ENCODE measurements around the gene ANKFN1. TPM values are rescaled to one million over a fixed set of nuclear protein-coding genes. Genes with fewer than 3 reads are reported as not detected.

ANKFN1 gene
- total and polyA plus RNA-seq, 10 of the 15 experiments (the other 5 are each of a cell fraction or from before 2014, with no cell fraction given) = 0.19 TPM; not detected in 9

GRCh38 chr17:56136301-56136700, 17.0 kb upstream of the ANKFN1 start:
- Histone ChIP-seq H2AFZ (ENCODE audit: control insufficient read depth, low read depth, low read length) (no peak overlapping the region), H3K79me2 (ENCODE audit: control insufficient read depth, insufficient read depth, low read length) (no peaks in the 10 kb centered on the region), H3K4me1 (ENCODE audit: control insufficient read depth, insufficient read depth, low read length) (no peaks in the 10 kb centered on the region), H3K4me2 (ENCODE audit: control insufficient read depth, insufficient read depth) (no peak overlapping the region), H3K9me3 (replicated peaks; ENCODE audit: control insufficient read depth, insufficient read depth, low read length) (no peaks in the 10 kb centered on the region), H3K9ac (ENCODE audit: control insufficient read depth, insufficient read depth, low read length) (no peak overlapping the region), H3K36me3 (ENCODE audit: control insufficient read depth in 2 of 2, insufficient read depth in 2 of 2, low read length in 1 of 2) (no peaks in the 10 kb centered on the region), H3K4me3 (no peak overlapping the region), H3K27ac (ENCODE audit: control insufficient read depth, insufficient read depth) (no peak overlapping the region), H3K27me3 (replicated peaks in 1 of 2; ENCODE audit: control insufficient read depth in 2 of 2, insufficient read depth in 2 of 2, low read length in 1 of 2) (no peaks in the 10 kb centered on the region), H4K20me1 (ENCODE audit: control insufficient read depth, insufficient read depth) (no peaks in the 10 kb centered on the region)
- intact Hi-C loops (cut with micrococcal nuclease; ENCODE audit: unreplicated experiment) = no loop called here
- ATAC-seq (no peak), FAIRE-seq (no peak), DNase-seq (ENCODE audit: low read depth, low spot score) (no peak)
- no peak for TF ChIP-seq BMI1 (IDR thresholded peaks at IDR 0.05; ENCODE audit: borderline replicate concordance)
- TF ChIP-seq NR2C2 (IDR thresholded peaks at IDR 0.05; ENCODE audit: borderline replicate concordance, control insufficient read depth, insufficient read length, low read depth) = no peak
- TF ChIP-seq ZNF24 (IDR thresholded peaks at IDR 0.05) = no peak
- no peak for TF ChIP-seq CREB1 (IDR thresholded peaks at IDR 0.05; ENCODE audit: low read depth)
- no peak for TF ChIP-seq USF2 (IDR thresholded peaks at IDR 0.05; ENCODE audit: borderline replicate concordance, low read depth, low read length)
- no peak for TF ChIP-seq NR2C1 (IDR thresholded peaks at IDR 0.05)
- no peak for TF ChIP-seq HDGF (IDR thresholded peaks at IDR 0.05)
- TF ChIP-seq PML (IDR thresholded peaks at IDR 0.05; ENCODE audit: low read length) = no peak
- TF ChIP-seq EP300 (IDR thresholded peaks at IDR 0.05; ENCODE audit: borderline replicate concordance in 1 of 2, control insufficient read depth in 1 of 2, low read depth in 2 of 2, low read length in 2 of 2) = no peak
- TF ChIP-seq SMAD5 (IDR thresholded peaks at IDR 0.05; ENCODE audit: low read depth) = no peak
- TF ChIP-seq RAD21 (IDR thresholded peaks at IDR 0.05; ENCODE audit: insufficient read depth, low read depth, low read length) = no peak
- no peak for TF ChIP-seq RELB (IDR thresholded peaks at IDR 0.05; ENCODE audit: low read depth)
- TF ChIP-seq TAF1 (IDR thresholded peaks at IDR 0.05; ENCODE audit: borderline replicate concordance, low read depth, low read length) = no peak
- TF ChIP-seq TCF7 (IDR thresholded peaks at IDR 0.05; ENCODE audit: borderline replicate concordance) = no peak
- ChIA-PET RAD21 (ENCODE audit: unreplicated experiment) (no interaction called here), CTCF (no interaction called here), SMC1A (ENCODE audit: uncharacterized antibody, unreplicated experiment) (no interaction called here), POLR2A (no interaction called here)
- 0% methylated on average over 1 of the region's 1 CpG for WGBS (ENCODE audit: insufficient coverage, insufficient replicate concordance, low lambda C conversion rate, missing lambda C conversion rate)
- BruUV-seq (replicated peaks) = no TSS peak
- in situ Hi-C loops (cut with MboI) = no loop called here
